Thyroid gland (tissue), 4 donors: ENCODE results near the gene ACTR10.

ENCODE experiments used
- POLR2A ChIP-seq, 2 donors: fragments of 450-650 bp; IDR thresholded peaks; one replicate each; pipeline ENCODE4 v1.6.1; 2017; ENCODE audit warnings: antibody characterized with exemption in 2 of 2, mild to moderate bottlenecking in 2 of 2, moderate library complexity in 1 of 2
- TF ChIP-seq, protein P1 (sequence below), 6 experiments: fragments of 200-600 bp in 3 of 6; fragments of 450-650 bp in 3 of 6; sonication (generic) in 3 of 6; IDR thresholded peaks; one replicate each; pipeline ENCODE4 v1.5.1; 2016 to 2019; ENCODE audit warnings: antibody characterized with exemption in 6 of 6, mild to moderate bottlenecking in 2 of 6, inconsistent platforms in 1 of 6, moderate library complexity in 1 of 6

DNA sequence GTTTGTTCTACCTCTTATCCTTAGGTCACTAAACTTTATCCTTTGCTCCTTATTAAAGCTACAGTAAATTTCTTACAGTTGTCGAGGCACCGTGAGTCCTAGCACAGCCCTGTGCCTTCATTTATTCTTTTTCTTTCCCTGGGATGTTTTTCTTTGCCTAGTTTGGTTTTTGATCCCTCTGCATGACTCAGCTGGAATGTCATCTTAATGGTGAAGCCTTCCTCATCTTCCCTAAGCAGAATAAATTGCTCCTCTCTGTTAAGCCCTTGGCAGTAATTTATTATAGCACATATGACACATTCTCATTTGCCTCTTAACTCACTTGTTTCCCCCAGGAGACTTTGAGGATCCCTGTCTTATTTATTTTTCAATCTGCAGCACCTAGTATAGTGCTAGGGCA, 16.6 kb downstream of the ACTR10 start:
- TF ChIP-seq, protein P1, sequence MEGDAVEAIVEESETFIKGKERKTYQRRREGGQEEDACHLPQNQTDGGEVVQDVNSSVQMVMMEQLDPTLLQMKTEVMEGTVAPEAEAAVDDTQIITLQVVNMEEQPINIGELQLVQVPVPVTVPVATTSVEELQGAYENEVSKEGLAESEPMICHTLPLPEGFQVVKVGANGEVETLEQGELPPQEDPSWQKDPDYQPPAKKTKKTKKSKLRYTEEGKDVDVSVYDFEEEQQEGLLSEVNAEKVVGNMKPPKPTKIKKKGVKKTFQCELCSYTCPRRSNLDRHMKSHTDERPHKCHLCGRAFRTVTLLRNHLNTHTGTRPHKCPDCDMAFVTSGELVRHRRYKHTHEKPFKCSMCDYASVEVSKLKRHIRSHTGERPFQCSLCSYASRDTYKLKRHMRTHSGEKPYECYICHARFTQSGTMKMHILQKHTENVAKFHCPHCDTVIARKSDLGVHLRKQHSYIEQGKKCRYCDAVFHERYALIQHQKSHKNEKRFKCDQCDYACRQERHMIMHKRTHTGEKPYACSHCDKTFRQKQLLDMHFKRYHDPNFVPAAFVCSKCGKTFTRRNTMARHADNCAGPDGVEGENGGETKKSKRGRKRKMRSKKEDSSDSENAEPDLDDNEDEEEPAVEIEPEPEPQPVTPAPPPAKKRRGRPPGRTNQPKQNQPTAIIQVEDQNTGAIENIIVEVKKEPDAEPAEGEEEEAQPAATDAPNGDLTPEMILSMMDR (IDR thresholded peaks at IDR 0.05) = no peak
- TF ChIP-seq POLR2A (IDR thresholded peaks at IDR 0.05) = no peak
